ENCODE results near the gene PRDM16. TPM values are rescaled to one million over a fixed set of nuclear protein-coding genes. Genes with fewer than 3 reads are reported as not detected.

PRDM16 gene
- total RNA-seq, 1 experiment from 2014 or later = 0.69 TPM

GRCh38 chr1:3312310-3312897, 243.4 kb downstream of the PRDM16 start:
- H3K27me3 ChIP-seq (ENCODE audit: control insufficient read depth, insufficient read depth, low read length) = peaks cover 4% of the 10 kb centered on the region
- no peak overlapping the region for H3K4me3 ChIP-seq (ENCODE audit: insufficient read depth, low read depth, low read length)
- DNase-seq = no peak
- no peaks in the 10 kb centered on the region for H3K36me3 ChIP-seq (replicated peaks; ENCODE audit: control insufficient read depth, insufficient read depth, low read length)

GRCh38 chr1:3312898-3313575, 244.0 kb downstream of the PRDM16 start:
- DNase-seq = peak; percentile 89

GRCh38 chr1:3313576-3313950, 244.6 kb downstream of the PRDM16 start:
- Histone ChIP-seq H3K36me3 (replicated peaks; ENCODE audit: control insufficient read depth, insufficient read depth, low read length) (no peaks in the 10 kb centered on the region), H3K27me3 (ENCODE audit: control insufficient read depth, insufficient read depth, low read length) (peaks cover 4% of the 10 kb centered on the region), H3K4me3 (ENCODE audit: insufficient read depth, low read depth, low read length) (no peak overlapping the region)
- DNase-seq = peak; percentile 86

More at GRCh38 chr1:3312898-3313575, 244.0 kb downstream of the PRDM16 start:
- Histone ChIP-seq H3K4me3 (ENCODE audit: insufficient read depth, low read depth, low read length) (no peak overlapping the region), H3K36me3 (replicated peaks; ENCODE audit: control insufficient read depth, insufficient read depth, low read length) (no peaks in the 10 kb centered on the region), H3K27me3 (ENCODE audit: control insufficient read depth, insufficient read depth, low read length) (peaks cover 4% of the 10 kb centered on the region)

GRCh38 chr1:3314491-3315381, 245.7 kb downstream of the PRDM16 start:
- H3K36me3 ChIP-seq (replicated peaks; ENCODE audit: control insufficient read depth, insufficient read depth, low read length) = no peaks in the 10 kb centered on the region

GRCh38 chr1:3315399-3316339, 246.7 kb downstream of the PRDM16 start:
- Histone ChIP-seq H3K27me3 (ENCODE audit: control insufficient read depth, insufficient read depth, low read length) (peaks cover 4% of the 10 kb centered on the region), H3K36me3 (replicated peaks; ENCODE audit: control insufficient read depth, insufficient read depth, low read length) (no peaks in the 10 kb centered on the region), H3K4me3 (ENCODE audit: insufficient read depth, low read depth, low read length) (no peak overlapping the region)
- DNase-seq = peak; percentile 65

More at GRCh38 chr1:3314491-3315381, 245.7 kb downstream of the PRDM16 start:
- Histone ChIP-seq H3K27me3 (ENCODE audit: control insufficient read depth, insufficient read depth, low read length) (peaks cover 4% of the 10 kb centered on the region), H3K4me3 (ENCODE audit: insufficient read depth, low read depth, low read length) (no peak overlapping the region)
- DNase-seq = peak; percentile 82

GRCh38 chr1:3316340-3316943, 247.4 kb downstream of the PRDM16 start:
- peaks cover 4% of the 10 kb centered on the region for H3K27me3 ChIP-seq (ENCODE audit: control insufficient read depth, insufficient read depth, low read length)
- no peak for DNase-seq
- H3K4me3 ChIP-seq (ENCODE audit: insufficient read depth, low read depth, low read length) = no peak overlapping the region
- no peaks in the 10 kb centered on the region for H3K36me3 ChIP-seq (replicated peaks; ENCODE audit: control insufficient read depth, insufficient read depth, low read length)

GRCh38 chr1:3317456-3317855, 248.5 kb downstream of the PRDM16 start:
- H3K36me3 ChIP-seq (replicated peaks; ENCODE audit: control insufficient read depth, insufficient read depth, low read length) = no peaks in the 10 kb centered on the region
- peak; percentile 82 for DNase-seq
- no peak overlapping the region for H3K4me3 ChIP-seq (ENCODE audit: insufficient read depth, low read depth, low read length)
- H3K27me3 ChIP-seq (ENCODE audit: control insufficient read depth, insufficient read depth, low read length) = peaks cover 4% of the 10 kb centered on the region

GRCh38 chr1:3318329-3318728, 249.3 kb downstream of the PRDM16 start:
- DNase-seq = no peak
- peaks cover 4% of the 10 kb centered on the region for H3K27me3 ChIP-seq (ENCODE audit: control insufficient read depth, insufficient read depth, low read length)
- no peaks in the 10 kb centered on the region for H3K36me3 ChIP-seq (replicated peaks; ENCODE audit: control insufficient read depth, insufficient read depth, low read length)
- H3K4me3 ChIP-seq (ENCODE audit: insufficient read depth, low read depth, low read length) = no peak overlapping the region

- H3K27me3 ChIP-seq (ENCODE audit: control insufficient read depth, insufficient read depth, low read length) = no peaks in the 10 kb centered on the region
- no peaks in the 10 kb centered on the region for H3K36me3 ChIP-seq (replicated peaks; ENCODE audit: control insufficient read depth, insufficient read depth, low read length)
- peak; percentile 94 for DNase-seq
- no peak overlapping the region for H3K4me3 ChIP-seq (ENCODE audit: insufficient read depth, low read depth, low read length)
These were observed 250.9 kb downstream of the PRDM16 start for GRCh38 chr1:3319874-3320245.

GRCh38 chr1:3320246-3321152, 251.5 kb downstream of the PRDM16 start:
- Histone ChIP-seq H3K27me3 (ENCODE audit: control insufficient read depth, insufficient read depth, low read length) (no peaks in the 10 kb centered on the region), H3K36me3 (replicated peaks; ENCODE audit: control insufficient read depth, insufficient read depth, low read length) (no peaks in the 10 kb centered on the region), H3K4me3 (ENCODE audit: insufficient read depth, low read depth, low read length) (no peak overlapping the region)
- peak; percentile 60 for DNase-seq

GRCh38 chr1:3321559-3322449, 252.8 kb downstream of the PRDM16 start:
- H3K27me3 ChIP-seq (ENCODE audit: control insufficient read depth, insufficient read depth, low read length) = no peaks in the 10 kb centered on the region
- DNase-seq = no peak
- H3K4me3 ChIP-seq (ENCODE audit: insufficient read depth, low read depth, low read length) = no peak overlapping the region
- no peaks in the 10 kb centered on the region for H3K36me3 ChIP-seq (replicated peaks; ENCODE audit: control insufficient read depth, insufficient read depth, low read length)

GRCh38 chr1:3322450-3323020, 253.5 kb downstream of the PRDM16 start:
- no peaks in the 10 kb centered on the region for H3K27me3 ChIP-seq (ENCODE audit: control insufficient read depth, insufficient read depth, low read length)
- H3K36me3 ChIP-seq (replicated peaks; ENCODE audit: control insufficient read depth, insufficient read depth, low read length) = no peaks in the 10 kb centered on the region
- peak; percentile 54 for DNase-seq
- no peak overlapping the region for H3K4me3 ChIP-seq (ENCODE audit: insufficient read depth, low read depth, low read length)

Data from H7 (cell line).